Kidney epithelial cell (primary cell): ENCODE measurements around the gene KRTAP19-8. TPM values are rescaled to one million over a fixed set of nuclear protein-coding genes. Genes with fewer than 3 reads are reported as not detected.

Experiments used
- DNase-seq: peaks from one replicate; pipeline ENCODE4 v3.0.0-alpha.2; 2010; ENCODE audit warnings: low read depth
- H3K27me3 ChIP-seq: 2 replicates; pipeline ENCODE4 v1.6.0; 2011; ENCODE audit warnings: low read length; ENCODE audit not compliant: control insufficient read depth, insufficient read depth
- H3K36me3 ChIP-seq: 2 replicates; pipeline ENCODE4 v1.5.1; 2011; ENCODE audit warnings: low read length; ENCODE audit not compliant: control insufficient read depth, insufficient read depth
- H3K4me3 ChIP-seq: 2 replicates; pipeline ENCODE4 v1.5.1; 2011; ENCODE audit warnings: low read depth, mild to moderate bottlenecking, control low read depth, low read length
- total RNA-seq: library from RNA; depleted of rRNA; stranded (reverse); fragments of >200 nt; gene quantifications from 2 replicates; pipeline ENCODE4 v1.2.3, GENCODE V29; 2015
- TF ChIP-seq, protein P1 (sequence below): IDR thresholded peaks from 2 replicates; pipeline ENCODE4 v1.5.1; 2011; ENCODE audit warnings: mild to moderate bottlenecking, moderate library complexity, low read length, control low read depth, inconsistent platforms; ENCODE audit not compliant: insufficient read depth, poor library complexity, severe bottlenecking

Gene KRTAP19-8
- total RNA-seq, 1 donor from 2014 or later, result not detected

DNA sequence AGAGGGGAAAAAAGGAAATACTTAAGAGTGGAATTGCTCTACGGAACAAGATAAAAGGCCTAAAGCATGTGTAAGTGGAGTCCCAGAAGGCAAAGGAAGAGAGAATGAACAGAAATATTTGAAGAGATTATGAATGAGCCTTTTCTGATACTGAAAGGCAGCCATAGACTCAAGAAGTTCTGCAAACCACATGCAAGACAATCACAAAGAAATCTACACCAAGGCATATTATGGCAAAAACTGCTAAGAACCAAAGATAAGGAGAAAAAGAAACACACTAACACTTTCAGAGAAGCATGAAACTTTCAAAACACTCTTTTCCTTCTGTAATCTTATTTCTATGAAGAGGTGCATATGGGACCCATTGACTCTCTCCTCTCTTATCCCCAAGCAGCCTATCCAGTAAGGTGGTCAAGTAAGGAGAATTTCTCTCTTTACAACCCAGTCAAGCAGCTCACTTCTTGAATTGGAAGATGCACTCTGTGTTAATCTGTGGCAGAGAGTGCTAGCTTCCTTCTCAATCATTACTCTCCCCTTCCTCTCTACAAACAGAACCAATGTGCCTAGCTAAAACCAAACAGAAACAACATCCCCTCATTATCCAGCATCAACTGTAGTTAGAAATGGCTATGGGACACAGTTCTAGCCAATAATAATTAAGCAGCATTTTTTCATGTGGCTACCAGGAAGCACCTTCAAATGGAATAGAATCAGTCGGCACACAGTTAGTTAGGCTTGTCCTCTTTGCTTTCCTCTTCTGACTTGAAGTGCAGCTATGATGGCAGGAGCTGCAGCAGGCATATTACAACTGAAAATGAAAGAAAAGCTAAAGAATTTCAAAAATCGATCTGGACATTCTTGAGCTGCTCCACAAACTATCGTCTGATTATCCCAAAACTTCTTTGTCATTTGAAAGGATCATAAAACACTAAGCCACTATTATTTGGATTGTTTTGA lies 25.9 kb downstream of the KRTAP19-8 start:
- H3K36me3 ChIP-seq, result no peaks in the 10 kb centered on the region

DNA sequence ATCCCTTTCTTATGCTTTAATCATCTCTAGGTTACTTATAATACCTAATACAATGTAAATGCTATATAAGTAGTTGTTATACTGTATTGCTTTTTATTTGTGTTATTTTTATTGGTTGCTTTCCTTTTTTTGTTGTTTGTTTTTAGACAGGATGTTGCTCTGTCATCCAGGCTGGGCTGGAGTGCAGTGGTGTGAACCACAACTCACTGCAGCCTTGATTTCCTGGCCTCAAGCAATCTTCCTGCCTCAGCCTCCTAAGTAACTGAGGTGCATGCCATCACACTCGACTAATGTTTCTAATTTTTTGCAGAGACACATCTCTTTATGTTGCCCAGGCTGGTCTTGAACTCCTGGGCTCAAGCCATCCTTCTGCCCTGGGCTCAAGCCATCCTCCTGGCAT lies 26.9 kb downstream of the KRTAP19-8 start:
- H3K36me3 ChIP-seq, result no peaks in the 10 kb centered on the region
- TF ChIP-seq, protein P1, sequence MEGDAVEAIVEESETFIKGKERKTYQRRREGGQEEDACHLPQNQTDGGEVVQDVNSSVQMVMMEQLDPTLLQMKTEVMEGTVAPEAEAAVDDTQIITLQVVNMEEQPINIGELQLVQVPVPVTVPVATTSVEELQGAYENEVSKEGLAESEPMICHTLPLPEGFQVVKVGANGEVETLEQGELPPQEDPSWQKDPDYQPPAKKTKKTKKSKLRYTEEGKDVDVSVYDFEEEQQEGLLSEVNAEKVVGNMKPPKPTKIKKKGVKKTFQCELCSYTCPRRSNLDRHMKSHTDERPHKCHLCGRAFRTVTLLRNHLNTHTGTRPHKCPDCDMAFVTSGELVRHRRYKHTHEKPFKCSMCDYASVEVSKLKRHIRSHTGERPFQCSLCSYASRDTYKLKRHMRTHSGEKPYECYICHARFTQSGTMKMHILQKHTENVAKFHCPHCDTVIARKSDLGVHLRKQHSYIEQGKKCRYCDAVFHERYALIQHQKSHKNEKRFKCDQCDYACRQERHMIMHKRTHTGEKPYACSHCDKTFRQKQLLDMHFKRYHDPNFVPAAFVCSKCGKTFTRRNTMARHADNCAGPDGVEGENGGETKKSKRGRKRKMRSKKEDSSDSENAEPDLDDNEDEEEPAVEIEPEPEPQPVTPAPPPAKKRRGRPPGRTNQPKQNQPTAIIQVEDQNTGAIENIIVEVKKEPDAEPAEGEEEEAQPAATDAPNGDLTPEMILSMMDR, result no peak
- H3K4me3 ChIP-seq, result no peak overlapping the region
- no peaks in the 10 kb centered on the region for H3K27me3 ChIP-seq
- DNase-seq, result no peak

More for the DNA sequence above, 25.9 kb downstream of the KRTAP19-8 start:
- no peaks in the 10 kb centered on the region for H3K27me3 ChIP-seq
- no peak overlapping the region for H3K4me3 ChIP-seq
- DNase-seq, result no peak
- TF ChIP-seq, protein P1, result no peak

DNA sequence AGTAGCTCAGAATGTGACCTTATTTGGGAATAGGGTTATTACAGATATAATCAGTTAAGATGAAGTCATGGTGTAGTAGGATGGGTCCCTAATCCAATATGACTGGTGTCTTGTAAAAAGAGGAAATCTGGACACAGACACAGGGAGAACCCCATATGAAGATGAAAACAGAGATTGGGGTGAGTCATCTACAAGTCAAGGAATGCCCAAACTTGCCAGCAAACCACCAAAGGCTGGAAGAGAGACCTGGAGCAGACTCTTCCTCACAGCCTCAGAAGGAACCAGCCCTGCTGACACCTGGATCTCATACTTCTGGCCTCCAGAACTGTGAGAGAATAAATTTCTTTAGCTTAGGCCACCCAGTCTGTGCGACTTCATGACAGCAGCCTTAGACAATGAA lies 29.9 kb downstream of the KRTAP19-8 start:
- TF ChIP-seq, protein P1, result no peak
- H3K36me3 ChIP-seq, result no peaks in the 10 kb centered on the region
- no peak for DNase-seq
- H3K4me3 ChIP-seq, result no peak overlapping the region
- no peaks in the 10 kb centered on the region for H3K27me3 ChIP-seq

DNA sequence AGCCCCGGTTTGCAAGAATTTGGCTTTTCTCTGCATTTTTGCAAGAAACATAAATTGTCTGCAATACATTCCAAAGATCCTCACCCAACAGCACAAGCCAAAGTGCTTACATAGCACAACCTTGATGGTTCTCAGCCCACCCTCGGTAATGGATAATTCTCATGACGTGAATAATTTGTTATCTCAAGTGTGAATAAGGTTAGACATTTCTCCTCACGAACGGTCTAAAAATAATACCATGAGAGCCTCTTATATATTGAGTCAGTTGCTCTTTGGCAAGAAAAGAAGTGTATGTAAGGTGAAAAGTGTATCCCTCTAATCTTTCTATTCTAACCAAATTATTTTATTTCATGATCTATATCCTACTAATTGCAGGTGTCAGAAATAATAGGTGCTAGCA lies 33.3 kb downstream of the KRTAP19-8 start:
- Histone ChIP-seq H3K36me3 (no peaks in the 10 kb centered on the region), H3K27me3 (no peaks in the 10 kb centered on the region), H3K4me3 (no peak overlapping the region)
- DNase-seq, result no peak
- TF ChIP-seq, protein P1, result no peak

DNA sequence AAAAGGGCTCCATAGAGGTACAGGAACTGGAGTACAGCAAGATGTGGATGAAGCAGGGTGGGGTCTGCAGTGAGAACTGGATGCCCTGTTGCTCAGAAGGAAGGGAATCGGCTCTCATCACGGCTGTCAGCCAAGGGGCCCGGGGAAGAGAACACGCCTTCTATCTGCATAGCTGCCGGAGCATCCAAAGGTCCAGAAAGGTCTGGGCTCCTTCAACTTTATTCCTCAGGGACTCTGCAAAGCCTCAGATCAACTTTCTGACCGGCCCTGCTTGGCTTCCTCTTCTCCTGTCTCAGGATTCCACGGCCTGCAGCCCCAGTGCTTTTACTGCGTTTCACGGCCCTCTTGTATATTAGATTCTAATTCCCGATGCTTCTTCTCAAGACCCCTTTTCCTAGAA lies 34.8 kb downstream of the KRTAP19-8 start:
- Histone ChIP-seq H3K27me3 (no peaks in the 10 kb centered on the region), H3K4me3 (no peak overlapping the region), H3K36me3 (no peaks in the 10 kb centered on the region)
- TF ChIP-seq, protein P1, result no peak
- DNase-seq, result no peak
